HCT116 (cell line): ENCODE results near the gene ADCY6. TPM values are rescaled to one million over a fixed set of nuclear protein-coding genes. Genes with fewer than 3 reads are reported as not detected.

ENCODE experiments used
- ATAC-seq: fragments of 200-7000 bp; cut with Tn5 transposase; 2 replicates; pipeline ENCODE4 v1.9.1; 2020; ENCODE audit warnings: mild to moderate bottlenecking, moderate library complexity
- BruUV-seq: library from RNA; stranded (reverse); fragments of 400-500 nt; replicated peaks from 2 replicates; lab custom pipeline; 2021; lab: Mats Ljungman, UMichigan
- CTCF ChIA-PET: fragments of 300-600 bp; sonication (Branson Sonifier 250); formaldehyde crosslinking; loops from one replicate; lab custom pipeline; 2021; ENCODE audit warnings: antibody characterized with exemption; lab: Charles Lee
- POLR2A ChIA-PET: fragments of 300-600, 350-600 bp; sonication (Branson Sonifier 250); formaldehyde crosslinking; loops from one replicate; lab custom pipeline; 2021; ENCODE audit warnings: antibody characterized with exemption; lab: Charles Lee
- RAD21 ChIA-PET, 2 experiments: fragments of 300-600 bp; sonication (Branson Sonifier 250); formaldehyde crosslinking; loops; one replicate each; lab custom pipeline; 2023; ENCODE audit warnings: low total read pairs in 2 of 2; ENCODE audit not compliant: uncharacterized antibody in 2 of 2, unreplicated experiment in 2 of 2, low non-redundant PET in 1 of 2; lab: Charles Lee
- DNase-seq: peaks from one replicate; pipeline ENCODE4 v3.0.0-alpha.2; 2010; ENCODE audit warnings: low read depth, low spot score
- H2AFZ ChIP-seq: fragments of 200-600 bp; shearing (Covaris generic), sonication (generic); 2 replicates; pipeline ENCODE4 v1.6.1; 2017; ENCODE audit warnings: low read depth, mixed run types, mixed read lengths, antibody characterized with exemption, low read length; ENCODE audit not compliant: poor library complexity, severe bottlenecking
- H3K27ac ChIP-seq: 2 replicates; pipeline ENCODE4 v1.5.1; 2012; ENCODE audit warnings: low read depth, low read length
- H3K27me3 ChIP-seq: fragments of 200-600 bp; sonication (generic); 2 replicates; pipeline ENCODE4 v1.6.1; 2016; ENCODE audit warnings: mixed run types, low read length, mixed read lengths; ENCODE audit not compliant: insufficient read depth
- H3K36me3 ChIP-seq, 2 experiments: fragments of 200-500 bp in 1 of 2; fragments of 200-600 bp in 1 of 2; sonication (Bioruptor generic) in 1 of 2; sonication (generic) in 1 of 2; 2 replicates each; pipeline versions ENCODE4 v1.5.1 to v1.6.1; 2014 to 2016; ENCODE audit warnings: low read length in 2 of 2, inconsistent platforms in 1 of 2, mixed read lengths in 1 of 2, mixed run types in 1 of 2; ENCODE audit not compliant: insufficient read depth in 2 of 2, control insufficient read depth in 1 of 2
- H3K4me1 ChIP-seq, 2 experiments: fragments of 200-600 bp in 1 of 2; sonication (generic) in 1 of 2; 2 replicates each; pipeline versions ENCODE4 v1.5.1 to v1.6.1; 2012 to 2017; ENCODE audit warnings: low read length in 2 of 2, inconsistent platforms in 1 of 2, mild to moderate bottlenecking in 1 of 2, mixed read lengths in 1 of 2, mixed run types in 1 of 2, moderate library complexity in 1 of 2; ENCODE audit not compliant: insufficient read depth in 2 of 2, control insufficient read depth in 1 of 2
- H3K4me2 ChIP-seq: fragments of 200-600 bp; sonication (generic); 2 replicates; pipeline ENCODE4 v1.6.1; 2017; ENCODE audit warnings: mixed run types, low read length, mixed read lengths
- H3K4me3 ChIP-seq, 2 experiments: fragments of 200-600 bp in 1 of 2; sonication (generic) in 1 of 2; replicated peaks in 1 of 2; 2 replicates each; pipeline ENCODE4 v1.5.1; 2011 to 2016; ENCODE audit warnings: low read length in 2 of 2, control low read depth in 1 of 2, low read depth in 1 of 2, mild to moderate bottlenecking in 1 of 2, mixed read lengths in 1 of 2, mixed run types in 1 of 2
- H3K79me2 ChIP-seq: fragments of 200-600 bp; sonication (generic); 2 replicates; pipeline ENCODE4 v1.6.1; 2017; ENCODE audit warnings: mild to moderate bottlenecking, mixed run types, low read length, moderate library complexity, mixed read lengths; ENCODE audit not compliant: insufficient read depth
- H3K9ac ChIP-seq: fragments of 200-600 bp; sonication (generic); 2 replicates; pipeline ENCODE4 v1.6.1; 2016; ENCODE audit warnings: low read length, mixed read lengths
- H3K9me2 ChIP-seq: fragments of 200-600 bp; sonication (generic), shearing (Covaris generic); 2 replicates; pipeline ENCODE4 v1.6.1; 2017; ENCODE audit warnings: mixed run types, mild to moderate bottlenecking, moderate library complexity; ENCODE audit not compliant: insufficient read depth
- H3K9me3 ChIP-seq, 2 experiments: fragments of 200-500 bp in 1 of 2; fragments of 200-600 bp in 1 of 2; sonication (Bioruptor generic) in 1 of 2; sonication (generic) in 1 of 2; 2 replicates each; pipeline ENCODE4 v1.6.1; 2014 to 2017; ENCODE audit warnings: low read length in 2 of 2, mixed read lengths in 2 of 2, inconsistent platforms in 1 of 2, low read depth in 1 of 2, mild to moderate bottlenecking in 1 of 2, mixed run types in 1 of 2, moderate library complexity in 1 of 2; ENCODE audit not compliant: control insufficient read depth in 1 of 2, insufficient read depth in 1 of 2
- H4K20me1 ChIP-seq: fragments of 200-600 bp; sonication (generic), shearing (Covaris generic); 2 replicates; pipeline ENCODE4 v1.6.1; 2017; ENCODE audit warnings: mixed run types, mild to moderate bottlenecking, moderate library complexity; ENCODE audit not compliant: insufficient read depth
- CEBPB ChIP-seq: IDR thresholded peaks from 2 replicates; pipeline ENCODE4 v1.6.1; 2012; ENCODE audit warnings: low read depth
- CTCF ChIP-seq, 3 experiments: fragments of 200-600 bp in 1 of 3; sonication (generic) in 1 of 3; IDR thresholded peaks in 2 of 3; conservative IDR thresholded peaks in 1 of 3; 2 replicates each; pipeline ENCODE4 v1.5.1; 2012 to 2017; ENCODE audit warnings: low read depth in 2 of 3, low read length in 2 of 3, antibody characterized with exemption in 1 of 3, borderline replicate concordance in 1 of 3, control low read depth in 1 of 3, mild to moderate bottlenecking in 1 of 3, mixed read lengths in 1 of 3, mixed run types in 1 of 3, moderate library complexity in 1 of 3; ENCODE audit not compliant: insufficient read depth in 1 of 3
- EZH2phosphoT487 ChIP-seq: fragments of 200-600 bp; IDR thresholded peaks from 2 replicates; pipeline ENCODE4 v1.6.1; 2018; ENCODE audit warnings: antibody characterized with exemption, borderline replicate concordance
- POLR2A ChIP-seq: IDR thresholded peaks from 2 replicates; pipeline ENCODE4 v1.7.0; 2011; ENCODE audit warnings: borderline replicate concordance; ENCODE audit not compliant: insufficient read depth, insufficient read length; ENCODE audit errors: extremely low read depth
- SP1 ChIP-seq: IDR thresholded peaks from 2 replicates; pipeline ENCODE4 v1.6.1; 2012; ENCODE audit warnings: low read depth
- ZFX ChIP-seq: fragments of 450-650 bp; IDR thresholded peaks from 2 replicates; pipeline ENCODE4 v1.6.1; 2017
- intact Hi-C: fragments of 100-400 bp; cut with micrococcal nuclease; formaldehyde crosslinking; loops from 2 replicates; pipeline ENCODE4 v1.10.0; 2022
- total RNA-seq: library from RNA; stranded (reverse); gene quantifications from one replicate; pipeline ENCODE4 v1.2.1, GENCODE V29; 2021; ENCODE audit not compliant: unreplicated experiment

The ADCY6 gene
- total RNA-seq, 1 experiment from 2014 or later = 24.9 TPM

- RAD21 ChIA-PET = no interaction called here
- ATAC-seq (no peak), DNase-seq (no peak)
- POLR2A ChIA-PET = interaction anchor here (1.4 kb wide), 1 partner anchor 12 kb away, joined by 3 read pairs; no protein-coding TSS in a partner anchor
- Histone ChIP-seq H3K36me3 (peaks cover 0 to 7% of the 10 kb centered on the region in 2 experiments; a peak in 1 of 4 replicates), H3K4me3 (no peak overlapping the region), H3K79me2 (no peaks in the 10 kb centered on the region), H3K9me3 (no peaks in the 10 kb centered on the region), H3K27ac (no peak overlapping the region), H3K9me2 (no peaks in the 10 kb centered on the region), H3K9ac (no peak overlapping the region), H3K27me3 (no peaks in the 10 kb centered on the region), H3K4me2 (no peak overlapping the region), H3K4me1 (peaks cover 16 to 32% of the 10 kb centered on the region in 2 experiments), H2AFZ (no peak overlapping the region), H4K20me1 (no peaks in the 10 kb centered on the region)
- TF ChIP-seq CEBPB = no peak
- TF ChIP-seq ZFX = no peak
- TF ChIP-seq SP1 = no peak
- intact Hi-C loops = no loop called here
- BruUV-seq = no TSS peak
- CTCF ChIA-PET = interaction anchor here (0.6 to 1.9 kb wide), 3 partner anchors 67 to 1053 kb away, joined by 3 to 5 read pairs (median 3); no protein-coding TSS in a partner anchor
Measured at GRCh38 chr12:48819986-48820725, 31.3 kb upstream of the ADCY6 start.

- intact Hi-C loops = no loop called here
- Histone ChIP-seq H3K27ac (peak overlapping the region; percentile 30; the same call in 1 of the 2 replicates), H2AFZ (no peak overlapping the region), H4K20me1 (no peaks in the 10 kb centered on the region), H3K9ac (peak overlapping the region; percentile 37; the same call in 1 of the 2 replicates), H3K27me3 (no peaks in the 10 kb centered on the region), H3K36me3 (peaks cover 0 to 6% of the 10 kb centered on the region in 2 experiments; a peak in 1 of 4 replicates), H3K4me3 (peak overlapping the region; percentile 51 to 60), H3K9me3 (no peaks in the 10 kb centered on the region), H3K4me1 (peaks cover 20 to 40% of the 10 kb centered on the region in 2 experiments), H3K9me2 (no peaks in the 10 kb centered on the region), H3K79me2 (no peaks in the 10 kb centered on the region), H3K4me2 (peak overlapping the region; percentile 76)
- CTCF ChIA-PET = interaction anchor here (1.0 to 1.9 kb wide), 2 partner anchors 66 to 169 kb away, joined by 3 to 5 read pairs; no protein-coding TSS in a partner anchor
- DNase-seq (no peak), ATAC-seq (peak; percentile 15)
- RAD21 ChIA-PET = no interaction called here
- TF ChIP-seq EZH2phosphoT487 (no peak), CTCF (IDR thresholded peaks at IDR 0.05 in 2 of 3, conservative IDR thresholded peaks at IDR 0.05 in 1 of 3; ENCODE audit: borderline replicate concordance in 1 of 3, insufficient read depth in 1 of 3, low read depth in 2 of 3, low read length in 2 of 3) (peak in 2 of 3 experiments; percentile 51 to 58; a peak in 3 of 6 replicates), SP1 (no peak), ZFX (no peak), POLR2A (no peak)
- POLR2A ChIA-PET = interaction anchor here (1.4 kb wide), 1 partner anchor 13 kb away, joined by 3 read pairs; no protein-coding TSS in a partner anchor
- BruUV-seq = no TSS peak
Measured at GRCh38 chr12:48818831-48819590, 30.1 kb upstream of the ADCY6 start.
